SU-DHL-6 (cell line): ENCODE data around the gene TBC1D9B.

ENCODE experiments used
- H2AFZ ChIP-seq: fragments of 200-600 bp; sonication (generic); 2 replicates; pipeline ENCODE4 v1.6.1; 2014; ENCODE audit warnings: low read depth, mild to moderate bottlenecking, moderate library complexity, mixed read lengths, antibody characterized with exemption, low read length; ENCODE audit not compliant: severe bottlenecking
- H3F3A ChIP-seq: fragments of 200-600 bp; shearing (Covaris generic); 2 replicates; pipeline ENCODE4 v1.6.0; 2016; ENCODE audit warnings: antibody characterized with exemption, mild to moderate bottlenecking; ENCODE audit not compliant: insufficient read depth
- H3K27ac ChIP-seq: fragments of 200-600 bp; sonication (generic); 2 replicates; pipeline ENCODE4 v1.5.1; 2016; ENCODE audit warnings: low read depth, mild to moderate bottlenecking, low read length, moderate library complexity, mixed read lengths
- H3K27me3 ChIP-seq: fragments of 200-600 bp; sonication (generic), shearing (Covaris generic); 2 replicates; pipeline ENCODE4 v1.6.0; 2014; ENCODE audit warnings: mild to moderate bottlenecking, low read length
- H3K36me3 ChIP-seq: fragments of 200-600 bp; sonication (generic); 2 replicates; pipeline ENCODE4 v1.6.1; 2014; ENCODE audit warnings: mild to moderate bottlenecking, low read length, mixed read lengths
- H3K4me2 ChIP-seq: fragments of 300-600, 200-600 bp; shearing (Covaris generic), sonication (generic); 2 replicates; pipeline ENCODE4 v1.6.0; 2014; ENCODE audit warnings: low read length, low read depth, mild to moderate bottlenecking; ENCODE audit not compliant: poor library complexity, severe bottlenecking
- H3K4me3 ChIP-seq: fragments of 200-600 bp; sonication (generic); 2 replicates; pipeline ENCODE4 v1.5.1; 2014; ENCODE audit warnings: antibody characterized with exemption, low read length, mild to moderate bottlenecking, mixed read lengths; ENCODE audit not compliant: insufficient read depth, poor library complexity, severe bottlenecking
- H3K79me2 ChIP-seq: fragments of 200-600 bp; sonication (generic); 2 replicates; pipeline ENCODE4 v1.6.1; 2014; ENCODE audit warnings: mild to moderate bottlenecking, low read length, moderate library complexity; ENCODE audit not compliant: insufficient read depth
- H3K9ac ChIP-seq: fragments of 200-600 bp; sonication (generic); 2 replicates; pipeline ENCODE4 v1.7.0; 2014; ENCODE audit warnings: mild to moderate bottlenecking, low read length
- H3K9me2 ChIP-seq: fragments of 200-600 bp; sonication (generic); replicated peaks from 2 replicates; pipeline ENCODE4 v1.6.1; 2014; ENCODE audit warnings: low read length; ENCODE audit not compliant: insufficient read depth
- H3K9me3 ChIP-seq: fragments of 200-600 bp; sonication (generic); 2 replicates; pipeline ENCODE4 v1.6.1; 2014; ENCODE audit warnings: low read length, mixed read lengths; ENCODE audit not compliant: insufficient read depth
- H4K20me1 ChIP-seq: fragments of 200-600 bp; sonication (generic); 2 replicates; pipeline ENCODE4 v1.6.1; 2014; ENCODE audit warnings: low read depth, mild to moderate bottlenecking, antibody characterized with exemption, low read length, moderate library complexity, mixed read lengths
- EZH2phosphoT487 ChIP-seq: fragments of 200-600 bp; sonication (generic), shearing (Covaris generic); conservative IDR thresholded peaks from 2 replicates; pipeline ENCODE4 v1.6.1; 2018; ENCODE audit warnings: mild to moderate bottlenecking, antibody characterized with exemption, low read length, moderate library complexity, mixed read lengths
- TF ChIP-seq, protein P1 (sequence below): fragments of 200-600 bp; sonication (generic); IDR thresholded peaks from one replicate; pipeline ENCODE4 v1.5.1; 2017; ENCODE audit warnings: antibody characterized with exemption, mild to moderate bottlenecking, low read length, moderate library complexity; ENCODE audit not compliant: insufficient read depth, poor library complexity, severe bottlenecking

Gene TBC1D9B

DNA sequence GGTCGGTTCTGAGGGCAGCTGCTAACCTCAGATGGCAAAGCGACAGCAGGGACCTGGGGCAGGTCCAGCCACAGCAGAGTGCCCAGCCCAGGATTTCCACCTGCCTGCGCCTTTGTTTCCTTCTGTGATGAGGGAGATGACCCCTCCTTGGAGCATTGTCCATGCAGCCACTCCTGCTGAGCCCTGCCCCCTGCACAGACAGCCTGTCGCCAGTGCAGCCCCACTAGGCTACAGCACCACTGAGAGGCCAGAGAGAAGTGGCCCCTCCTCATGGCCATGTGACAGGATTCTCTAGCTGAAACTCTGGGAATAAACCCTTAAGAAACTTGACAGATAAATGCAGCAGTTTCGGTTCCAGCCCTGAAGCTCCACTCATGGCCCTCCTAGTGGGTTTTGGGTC lies 38.6 kb downstream of the TBC1D9B start:
- no peak for TF ChIP-seq EZH2phosphoT487
- TF ChIP-seq, protein P1, sequence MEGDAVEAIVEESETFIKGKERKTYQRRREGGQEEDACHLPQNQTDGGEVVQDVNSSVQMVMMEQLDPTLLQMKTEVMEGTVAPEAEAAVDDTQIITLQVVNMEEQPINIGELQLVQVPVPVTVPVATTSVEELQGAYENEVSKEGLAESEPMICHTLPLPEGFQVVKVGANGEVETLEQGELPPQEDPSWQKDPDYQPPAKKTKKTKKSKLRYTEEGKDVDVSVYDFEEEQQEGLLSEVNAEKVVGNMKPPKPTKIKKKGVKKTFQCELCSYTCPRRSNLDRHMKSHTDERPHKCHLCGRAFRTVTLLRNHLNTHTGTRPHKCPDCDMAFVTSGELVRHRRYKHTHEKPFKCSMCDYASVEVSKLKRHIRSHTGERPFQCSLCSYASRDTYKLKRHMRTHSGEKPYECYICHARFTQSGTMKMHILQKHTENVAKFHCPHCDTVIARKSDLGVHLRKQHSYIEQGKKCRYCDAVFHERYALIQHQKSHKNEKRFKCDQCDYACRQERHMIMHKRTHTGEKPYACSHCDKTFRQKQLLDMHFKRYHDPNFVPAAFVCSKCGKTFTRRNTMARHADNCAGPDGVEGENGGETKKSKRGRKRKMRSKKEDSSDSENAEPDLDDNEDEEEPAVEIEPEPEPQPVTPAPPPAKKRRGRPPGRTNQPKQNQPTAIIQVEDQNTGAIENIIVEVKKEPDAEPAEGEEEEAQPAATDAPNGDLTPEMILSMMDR, result no peak
- Histone ChIP-seq H3K9ac (no peak overlapping the region), H3K36me3 (no peaks in the 10 kb centered on the region), H3F3A (no peaks in the 10 kb centered on the region), H3K27ac (no peak overlapping the region), H3K9me3 (no peaks in the 10 kb centered on the region), H4K20me1 (no peaks in the 10 kb centered on the region), H3K27me3 (no peaks in the 10 kb centered on the region), H3K9me2 (no peaks in the 10 kb centered on the region), H2AFZ (no peak overlapping the region), H3K79me2 (no peaks in the 10 kb centered on the region), H3K4me2 (no peak overlapping the region), H3K4me3 (no peak overlapping the region)

DNA sequence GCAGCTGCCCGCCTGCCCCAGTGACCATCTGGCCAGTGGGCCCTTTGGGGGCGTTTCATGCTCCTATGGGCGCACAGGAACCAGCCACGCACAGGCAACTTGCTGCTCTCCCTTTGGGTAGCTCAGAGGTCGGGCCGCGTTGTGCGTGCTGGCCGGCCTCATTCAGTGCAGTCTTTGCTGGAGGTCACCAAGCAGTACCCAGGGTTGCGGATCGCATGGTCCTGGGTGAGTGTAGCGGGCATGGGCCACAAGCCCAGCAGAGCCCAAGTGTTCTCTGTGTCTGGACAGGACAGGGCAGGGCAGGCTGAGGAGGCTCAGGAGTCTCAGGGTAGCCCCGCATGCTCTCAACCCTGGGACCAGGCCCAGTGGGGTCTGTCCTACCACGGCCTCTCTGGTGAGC lies 39.2 kb downstream of the TBC1D9B start:
- Histone ChIP-seq H3K4me3 (no peak overlapping the region), H3K9ac (no peak overlapping the region), H3K9me3 (no peaks in the 10 kb centered on the region), H3K27ac (no peak overlapping the region), H3K36me3 (no peaks in the 10 kb centered on the region), H3K79me2 (no peaks in the 10 kb centered on the region), H3K27me3 (no peaks in the 10 kb centered on the region), H3K4me2 (no peak overlapping the region), H4K20me1 (no peaks in the 10 kb centered on the region), H2AFZ (no peak overlapping the region), H3F3A (no peaks in the 10 kb centered on the region), H3K9me2 (no peaks in the 10 kb centered on the region)
- TF ChIP-seq, protein P1, result no peak
- TF ChIP-seq EZH2phosphoT487, result no peak

DNA sequence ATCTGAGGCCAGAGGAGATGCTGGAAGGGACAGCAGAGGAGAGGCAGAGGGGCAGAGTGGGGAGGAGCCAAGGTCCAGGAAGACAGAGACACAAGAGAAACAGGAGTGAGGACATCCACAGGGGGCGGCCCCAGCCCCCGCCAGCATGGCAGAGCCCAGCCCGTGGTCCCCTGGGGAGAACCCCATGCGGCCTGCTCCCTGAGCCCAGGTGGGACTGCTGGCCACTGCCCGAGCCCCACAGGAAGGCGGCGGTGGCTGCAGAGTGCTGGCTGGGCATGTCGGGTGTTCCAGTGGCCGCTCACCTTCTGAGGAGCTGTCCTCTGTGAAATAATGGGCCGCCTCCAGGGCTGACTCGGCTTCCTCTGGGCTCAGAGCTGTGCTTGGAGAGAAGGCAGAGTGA lies 40.2 kb downstream of the TBC1D9B start:
- Histone ChIP-seq H3K9ac (no peak overlapping the region), H3K27me3 (no peaks in the 10 kb centered on the region), H3K4me2 (no peak overlapping the region), H3K79me2 (no peaks in the 10 kb centered on the region), H3K9me3 (no peaks in the 10 kb centered on the region), H3K27ac (no peak overlapping the region), H3K9me2 (no peaks in the 10 kb centered on the region), H2AFZ (no peak overlapping the region), H4K20me1 (no peaks in the 10 kb centered on the region), H3F3A (no peaks in the 10 kb centered on the region), H3K36me3 (peaks cover 5% of the 10 kb centered on the region; the same call in 1 of the 2 replicates), H3K4me3 (no peak overlapping the region)
- TF ChIP-seq, protein P1, result no peak
- no peak for TF ChIP-seq EZH2phosphoT487
